Activated CD8-positive, alpha-beta memory T cell treated with anti-CD3 and anti-CD28 coated beads, Interleukin-2, amount 50 U/mL, for 4 hours (primary cell): Measurements from ENCODE around the gene BMPR2.
"Not testable (repeated sequence)": the region's sequence is repeated elsewhere in the genome, so short reads cannot be mapped to it uniquely, and the experiment has no call there.

Source experiments
- DNase-seq: peaks from one replicate; pipeline ENCODE4 v3.0.0-alpha.2; 2020

Gene BMPR2

DNA sequence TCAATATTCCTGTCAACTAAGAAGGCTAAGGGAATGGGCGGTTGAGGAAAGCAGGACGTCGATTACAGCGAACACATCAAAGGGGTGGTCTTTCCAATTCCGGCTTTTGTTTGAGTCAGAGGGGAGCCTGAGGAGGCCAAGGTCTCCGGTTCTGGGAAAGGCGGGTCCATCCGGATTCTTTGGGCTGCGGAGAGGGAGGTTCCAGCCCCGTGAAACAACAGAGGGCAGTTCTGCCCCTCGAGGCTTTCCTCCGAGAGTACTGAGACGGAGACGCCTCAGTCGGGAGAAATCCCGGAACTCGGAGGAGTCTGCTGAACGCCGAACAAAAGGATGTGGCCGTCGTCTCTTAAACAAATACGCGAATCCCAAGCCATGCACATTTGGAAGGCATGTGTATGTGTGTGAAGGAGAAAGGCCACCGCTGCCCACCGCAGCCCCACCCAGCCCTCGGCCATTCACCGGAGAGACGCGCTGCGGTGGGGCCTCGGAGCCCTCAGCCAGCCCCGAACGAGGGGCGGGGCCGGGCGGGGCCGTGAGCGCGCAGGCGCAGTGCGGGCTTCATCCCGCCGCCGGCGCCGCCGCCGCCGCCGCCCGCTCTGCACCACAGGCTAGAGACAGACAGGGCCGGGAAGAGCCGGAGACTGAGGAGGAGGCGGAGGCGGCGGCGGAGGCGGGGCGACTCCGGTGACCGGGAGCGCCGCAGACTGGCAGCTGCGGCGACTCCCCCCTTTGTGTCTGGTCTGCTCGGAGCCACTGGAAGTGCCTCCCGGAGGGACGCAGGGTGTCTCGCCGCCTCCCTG is at the start of gene BMPR2:
Gene BMPR2 (plus strand): TSS at position 719 of the 800 bp plus-strand sequence. CDS start 1,148 bp downstream, outside the sequence.
- peak; percentile 82 for DNase-seq

DNA sequence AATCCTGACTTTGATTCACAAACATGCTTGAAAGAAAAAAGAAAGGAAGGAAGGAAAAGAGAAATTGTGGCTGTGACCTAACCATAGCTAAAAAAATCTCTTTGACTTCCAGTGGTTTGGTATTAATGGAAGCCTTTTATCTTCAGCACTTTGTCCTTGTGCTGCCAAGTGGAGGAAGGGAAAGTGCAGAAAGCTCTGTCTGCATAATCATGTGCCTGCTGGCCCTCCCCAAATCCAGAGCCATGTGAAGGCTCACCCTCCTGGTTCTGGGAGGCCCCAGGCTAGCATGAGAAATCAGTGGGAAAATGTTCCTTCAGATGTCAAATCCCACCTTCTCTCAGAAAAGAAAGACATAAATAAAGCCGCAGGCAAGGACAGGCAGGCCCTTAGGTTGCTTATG is 48.3 kb upstream of the BMPR2 start:
- no peak for DNase-seq

DNA sequence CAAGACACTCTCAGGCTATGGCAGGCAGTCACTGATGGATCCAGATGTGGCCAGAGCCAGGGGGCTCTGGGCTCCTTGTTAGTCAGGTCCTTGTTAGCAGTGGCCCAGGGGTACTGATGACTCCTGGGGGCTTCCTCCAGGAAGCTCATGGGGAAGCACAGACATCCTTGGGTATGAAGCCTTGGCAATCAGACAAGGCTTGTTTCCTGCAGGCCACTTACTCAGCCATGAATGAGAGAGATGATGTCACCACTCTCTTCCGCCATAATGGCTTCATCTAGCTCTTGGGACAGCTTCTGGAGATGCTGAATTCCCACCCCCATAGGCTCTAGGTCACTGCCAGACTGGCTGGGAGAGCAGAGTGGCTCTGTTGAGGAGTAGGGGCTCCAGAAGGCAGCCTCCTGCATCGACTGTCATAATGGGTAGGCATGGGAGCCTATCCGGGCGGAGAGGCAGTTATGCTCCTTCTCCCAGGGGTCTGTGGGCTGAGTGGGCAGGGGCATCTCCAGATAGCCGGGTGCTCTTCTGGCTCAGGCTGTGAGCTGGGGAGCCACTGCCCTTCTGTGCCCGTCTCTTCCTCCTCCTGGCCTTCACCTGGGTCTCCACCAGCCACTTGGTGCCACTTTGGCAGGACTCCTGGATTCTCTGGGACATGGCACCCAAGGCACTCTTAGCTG is 40.2 kb upstream of the BMPR2 start:
- no peak for DNase-seq

DNA sequence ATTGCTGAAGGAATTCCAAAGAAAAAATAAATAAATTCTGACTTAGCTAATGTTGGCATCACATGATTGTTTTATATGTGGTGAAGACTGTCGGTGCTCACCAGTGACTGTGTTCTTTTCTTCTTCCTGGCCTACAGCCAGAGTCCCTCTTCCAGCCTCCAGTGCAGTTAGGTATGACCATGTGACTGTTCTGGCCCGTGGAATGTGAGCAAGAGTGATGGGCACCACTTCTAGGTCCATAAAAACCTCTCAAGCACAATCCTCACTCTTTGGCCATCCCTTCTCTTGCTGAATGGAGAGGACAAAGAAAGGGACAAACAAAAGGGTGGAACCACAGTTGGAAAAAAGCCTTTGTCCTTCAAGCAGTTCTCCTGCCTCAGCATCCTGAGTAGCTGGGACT is 39.0 kb upstream of the BMPR2 start:
- DNase-seq: no peak

DNA sequence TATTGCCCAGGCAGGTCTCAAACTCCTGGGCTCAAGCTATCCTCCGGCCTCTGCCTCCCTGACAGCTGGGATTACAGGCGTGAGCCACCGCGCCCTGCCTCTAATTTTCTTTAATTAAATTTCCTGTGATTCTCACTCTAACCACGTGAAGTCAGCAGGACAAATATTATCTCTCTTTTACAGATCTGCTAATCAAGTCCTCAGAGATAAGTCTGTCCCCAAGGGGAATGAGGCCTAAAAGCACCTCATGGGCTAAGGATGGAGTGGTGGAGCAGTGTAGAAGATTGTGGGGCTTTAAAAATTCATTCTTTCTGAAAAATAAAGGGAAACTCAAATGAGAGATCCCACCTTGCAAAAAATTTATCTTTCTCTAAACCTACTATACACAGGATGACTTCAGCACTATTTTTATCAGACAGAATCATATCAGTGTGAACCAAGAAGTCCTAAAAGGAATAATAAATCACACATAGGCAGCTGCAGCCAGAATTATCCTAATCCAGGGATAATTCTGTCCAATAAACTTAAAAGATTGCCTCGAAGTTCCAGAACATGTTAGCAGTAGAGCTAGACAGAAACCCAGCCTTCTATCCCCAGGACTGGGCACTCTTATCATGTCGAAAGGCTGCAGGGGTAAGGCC is 38.3 kb upstream of the BMPR2 start:
- no peak for DNase-seq

DNA sequence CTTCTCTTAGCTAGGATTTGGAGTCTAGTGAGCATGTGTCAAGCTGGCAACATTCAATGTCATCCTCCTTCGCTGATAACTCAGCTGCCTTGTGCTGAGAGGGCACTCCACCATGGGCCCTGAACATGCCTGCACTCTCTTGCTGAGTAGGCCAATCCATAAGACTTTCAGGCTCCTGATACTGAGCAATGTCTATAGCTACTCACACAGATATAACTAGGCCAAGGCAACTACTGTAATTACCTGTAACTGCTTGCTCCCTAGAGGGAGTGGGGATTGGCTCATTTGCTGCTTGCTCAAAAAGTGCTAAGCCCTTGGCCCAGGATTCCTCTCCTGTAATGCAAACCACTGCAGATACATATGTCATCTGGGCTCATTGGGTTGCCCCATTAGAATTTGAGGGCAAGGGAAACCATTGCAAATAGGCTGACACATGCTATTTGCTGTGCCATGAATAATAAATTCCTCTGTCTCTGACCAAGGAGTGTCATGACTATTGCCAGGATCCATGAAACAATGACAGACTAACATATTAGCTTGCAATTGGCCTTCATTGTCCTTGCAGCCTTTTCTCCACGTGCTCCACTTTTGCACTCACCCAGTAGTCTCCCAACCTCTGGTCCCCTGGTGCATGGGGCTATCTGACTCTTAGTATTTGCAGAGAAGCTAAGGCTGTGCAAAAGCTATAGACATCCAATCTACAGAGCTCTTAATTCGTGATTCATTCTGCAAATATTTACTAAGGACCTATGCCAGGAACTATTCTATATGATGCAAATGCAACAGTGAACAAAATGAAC is 36.9 kb upstream of the BMPR2 start:
- DNase-seq: no peak

DNA sequence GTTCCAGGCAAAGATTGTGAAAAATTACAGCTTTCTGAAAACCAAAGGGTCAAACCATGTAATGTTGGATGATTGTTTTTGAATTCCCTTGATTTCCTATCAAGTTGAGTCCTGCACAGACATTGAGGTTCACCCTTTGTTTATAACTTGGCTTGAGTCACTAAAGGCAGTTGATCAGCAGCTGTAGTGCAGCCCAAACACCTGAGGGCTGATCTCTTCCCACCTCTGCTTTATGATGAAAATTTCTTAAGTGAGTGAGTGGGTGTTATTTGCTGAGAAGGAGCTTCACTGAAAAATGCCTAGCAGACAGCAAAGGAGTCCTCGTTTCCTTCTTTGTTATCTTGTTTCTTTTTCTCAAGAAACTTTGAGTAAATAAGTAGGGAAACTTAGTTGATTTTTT is 31.9 kb upstream of the BMPR2 start:
- no peak for DNase-seq

DNA sequence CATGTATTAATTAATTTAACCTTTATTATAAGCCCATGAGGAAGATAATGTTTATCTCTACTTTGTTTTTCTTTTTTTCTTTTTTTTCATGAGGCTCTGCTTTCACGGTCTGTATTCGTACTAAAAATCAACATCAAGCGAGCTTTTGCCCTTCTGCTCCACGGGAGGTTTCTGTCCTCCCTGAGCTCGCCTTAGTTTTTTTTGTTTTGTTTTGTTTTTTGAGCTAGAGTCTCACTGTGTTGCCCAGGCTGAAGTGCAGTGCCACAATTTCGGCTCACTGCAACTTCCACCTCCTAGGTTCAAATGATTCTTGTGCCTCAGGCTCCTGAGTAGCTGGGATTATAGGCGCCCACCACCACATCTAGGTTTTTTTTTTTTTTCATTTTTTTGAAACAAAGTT is 29.9 kb upstream of the BMPR2 start:
- DNase-seq: no peak

DNA sequence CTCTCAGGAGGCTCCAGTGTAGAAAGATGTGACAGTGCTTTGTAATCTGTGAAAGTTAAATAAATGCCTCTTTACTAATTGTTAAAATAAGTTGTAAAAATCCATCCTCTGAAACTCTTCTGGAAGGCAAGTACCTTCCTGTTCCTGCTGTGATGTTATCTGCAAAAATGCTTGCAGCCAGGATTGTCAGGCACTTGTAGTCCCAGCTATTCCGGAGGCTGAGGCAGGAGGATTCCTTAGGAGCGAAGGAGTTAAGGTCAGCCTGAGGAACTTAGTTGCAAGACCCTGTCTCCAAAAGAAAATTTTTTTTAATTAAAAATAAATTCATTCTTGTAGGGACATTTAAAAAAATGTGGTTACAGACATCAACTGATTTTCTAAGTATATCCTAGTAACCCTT is 22.7 kb upstream of the BMPR2 start:
- DNase-seq: no peak

DNA sequence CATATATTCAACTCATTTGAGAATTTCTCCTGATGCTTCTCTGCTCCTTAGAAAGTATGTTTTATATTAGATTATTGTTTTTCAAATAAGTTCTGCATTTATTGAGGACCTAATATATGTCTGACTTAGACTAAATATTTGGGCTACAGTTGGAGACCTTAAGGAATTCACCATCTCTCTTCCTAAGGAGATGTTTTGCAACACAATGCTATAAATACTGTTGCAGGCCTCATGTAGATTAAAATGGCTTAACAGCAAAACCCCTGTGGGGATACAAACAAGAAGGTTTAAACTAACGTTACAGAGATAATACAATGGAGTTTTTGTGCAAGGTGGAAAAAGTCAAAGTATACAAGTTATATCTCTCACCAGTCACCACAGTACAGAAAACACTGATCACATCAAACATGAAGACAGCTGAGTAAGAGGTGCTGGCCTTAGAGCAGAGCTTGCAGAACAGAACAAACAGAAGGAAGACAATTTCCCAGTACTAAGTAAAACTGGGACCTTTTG is 20.1 kb upstream of the BMPR2 start:
- DNase-seq: no peak

DNA sequence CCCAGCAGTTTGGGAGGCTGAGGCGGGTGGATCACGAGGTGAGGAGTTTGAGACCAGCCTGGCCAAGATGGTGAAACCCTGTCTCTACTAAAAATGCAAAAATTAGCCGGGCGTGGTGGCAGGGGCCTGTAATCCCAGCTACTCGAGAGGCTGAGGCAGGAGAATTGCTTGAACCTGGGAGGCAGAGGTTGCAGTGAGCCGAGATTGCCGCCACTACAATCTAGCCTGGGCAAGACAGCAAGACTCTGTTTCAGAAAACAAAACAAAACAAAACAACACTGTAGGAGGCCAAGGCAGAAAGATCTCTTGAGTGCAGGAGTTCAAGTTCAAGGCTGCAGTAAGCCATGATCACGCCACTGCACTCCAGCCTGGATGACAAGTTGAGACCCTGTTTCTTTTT is 17.2 kb upstream of the BMPR2 start:
- not testable (repeated sequence) for DNase-seq

DNA sequence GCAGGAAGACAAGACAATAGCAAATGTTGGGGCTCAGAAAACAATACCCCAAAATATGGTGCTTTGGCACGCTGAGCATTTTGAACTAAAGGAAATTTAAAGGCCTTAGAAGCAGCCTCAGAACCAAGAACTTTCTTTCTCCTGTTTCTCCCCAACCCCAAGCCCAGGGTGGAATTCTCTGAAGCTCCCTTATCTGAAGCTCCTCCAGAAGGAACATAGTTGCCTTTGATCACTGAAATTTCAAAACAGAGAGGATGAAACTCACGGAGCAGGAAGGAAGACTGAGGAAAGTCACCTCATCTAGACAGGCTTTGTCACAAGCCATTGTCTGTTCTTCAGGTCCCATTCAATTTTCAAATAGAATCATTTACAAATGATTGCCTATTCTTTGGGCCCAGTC is 15.5 kb upstream of the BMPR2 start:
- DNase-seq: no peak

DNA sequence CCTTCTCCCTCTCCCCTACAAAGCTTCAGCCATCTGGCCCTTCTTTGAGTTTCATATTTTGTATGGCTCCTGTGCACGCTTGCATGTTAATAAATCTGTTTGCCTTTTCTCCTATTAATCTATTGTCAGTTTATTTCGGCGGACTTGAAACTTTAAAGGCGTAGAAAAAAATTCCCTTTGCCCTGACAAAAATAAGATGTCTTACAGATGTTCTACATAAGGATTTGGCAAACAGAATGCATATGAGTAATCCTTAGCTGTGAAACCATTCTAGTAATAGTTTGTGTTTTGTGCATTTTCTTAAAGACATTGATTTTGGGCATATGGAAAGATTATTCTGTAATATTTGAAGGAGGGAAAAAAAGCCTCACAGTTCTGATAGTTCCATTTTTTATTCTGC is 15.0 kb upstream of the BMPR2 start:
- no peak for DNase-seq

DNA sequence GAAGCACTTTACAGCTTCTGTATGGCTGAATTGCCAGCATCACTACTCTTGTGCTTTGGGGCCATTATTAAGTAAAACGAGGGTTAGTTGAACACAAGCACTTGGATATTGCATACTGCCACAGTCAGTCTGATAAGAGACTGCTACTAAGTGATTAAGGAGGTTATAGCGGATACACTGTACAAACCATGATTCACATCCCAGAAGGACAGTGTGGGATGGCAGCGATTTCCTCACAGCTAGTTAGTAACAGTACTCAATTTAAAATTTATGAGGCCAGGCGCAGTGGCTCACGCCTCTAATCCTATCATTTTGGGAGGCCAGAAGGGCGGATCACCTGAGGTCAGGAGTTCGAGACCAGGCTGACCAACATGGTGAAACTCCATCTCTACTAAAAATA is 2.6 kb upstream of the BMPR2 start:
- no peak for DNase-seq

DNA sequence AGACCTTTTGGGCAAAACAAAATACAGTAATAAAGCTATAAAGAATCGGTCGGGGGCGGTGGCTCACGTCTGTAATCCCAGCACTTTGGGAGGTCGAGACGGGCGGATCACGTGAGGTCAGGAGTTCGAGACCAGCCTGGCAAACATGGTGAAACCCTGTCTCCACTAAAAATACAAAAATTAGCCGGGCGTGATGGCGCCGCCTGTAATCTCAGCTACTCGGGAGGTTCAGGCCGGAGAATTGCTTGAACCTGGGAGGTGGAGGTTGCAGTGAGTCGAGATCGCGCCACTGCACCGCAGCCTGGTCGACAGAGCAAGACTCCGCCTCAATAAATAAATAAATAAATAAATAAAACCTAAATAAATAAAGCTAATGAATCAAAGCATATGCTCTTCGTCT is 1.7 kb upstream of the BMPR2 start:
- not testable (repeated sequence) for DNase-seq

DNA sequence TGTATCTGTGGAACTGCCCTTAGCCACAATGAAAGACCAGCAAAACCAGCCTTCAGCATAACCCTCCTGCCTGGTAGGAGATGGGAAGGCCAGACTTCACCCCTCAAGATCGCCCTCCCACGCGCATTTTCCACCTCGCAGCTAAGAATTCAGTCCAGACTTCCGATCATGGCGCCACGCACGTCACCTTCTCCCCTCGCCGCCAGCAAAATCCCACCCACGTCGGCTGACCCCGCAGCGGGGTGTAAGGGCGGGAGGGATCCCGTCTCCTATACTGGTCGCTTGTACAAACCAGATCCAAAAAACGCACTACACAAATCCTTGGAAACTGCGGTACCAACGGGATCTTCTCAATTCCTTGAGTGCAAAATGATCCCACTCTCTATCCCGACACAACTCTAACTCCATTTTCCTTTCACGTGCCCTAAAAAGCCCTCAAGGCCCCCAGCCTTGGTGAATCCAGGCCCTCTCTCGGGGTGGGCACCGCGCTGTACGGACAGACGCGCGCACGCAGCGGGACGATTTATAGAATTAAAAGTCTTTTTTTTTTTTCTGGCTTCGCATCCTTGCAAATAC is 1.0 kb upstream of the BMPR2 start:
- DNase-seq: peak; percentile 46

DNA sequence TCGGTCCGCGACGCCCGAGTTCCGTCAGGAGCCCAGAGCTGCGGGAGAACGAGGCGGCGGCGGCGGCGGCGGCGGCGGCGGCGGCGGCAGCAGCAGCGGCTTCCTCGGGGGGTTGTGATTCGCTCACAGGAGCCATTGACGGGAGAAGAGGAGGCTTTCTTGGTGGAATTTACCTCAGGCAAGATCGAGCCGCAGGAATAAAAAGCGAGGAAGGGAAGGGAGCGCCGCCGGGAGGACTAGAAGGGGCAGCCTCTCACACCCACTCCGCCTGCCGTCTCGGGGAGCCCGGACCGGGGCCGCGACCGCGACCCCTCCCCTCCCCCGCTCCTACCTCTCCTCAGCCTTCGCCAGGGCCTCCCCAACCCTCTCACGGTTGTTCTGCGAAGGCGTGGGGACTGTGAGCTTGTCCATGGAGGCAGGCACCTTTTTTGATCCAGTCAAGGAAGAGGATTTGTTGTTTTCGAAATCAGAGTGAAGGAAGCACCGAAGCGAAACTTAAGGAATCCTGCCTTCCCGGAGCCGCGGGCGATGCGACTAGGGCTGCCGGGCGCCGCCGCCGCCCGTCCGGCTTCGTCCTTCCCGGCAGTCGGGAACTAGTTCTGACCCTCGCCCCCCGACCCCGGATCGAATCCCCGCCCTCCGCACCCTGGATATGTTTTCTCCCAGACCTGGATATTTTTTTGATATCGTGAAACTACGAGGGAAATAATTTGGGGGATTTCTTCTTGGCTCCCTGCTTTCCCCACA is 506 bp downstream of the BMPR2 start:
- DNase-seq: peak; percentile 38

DNA sequence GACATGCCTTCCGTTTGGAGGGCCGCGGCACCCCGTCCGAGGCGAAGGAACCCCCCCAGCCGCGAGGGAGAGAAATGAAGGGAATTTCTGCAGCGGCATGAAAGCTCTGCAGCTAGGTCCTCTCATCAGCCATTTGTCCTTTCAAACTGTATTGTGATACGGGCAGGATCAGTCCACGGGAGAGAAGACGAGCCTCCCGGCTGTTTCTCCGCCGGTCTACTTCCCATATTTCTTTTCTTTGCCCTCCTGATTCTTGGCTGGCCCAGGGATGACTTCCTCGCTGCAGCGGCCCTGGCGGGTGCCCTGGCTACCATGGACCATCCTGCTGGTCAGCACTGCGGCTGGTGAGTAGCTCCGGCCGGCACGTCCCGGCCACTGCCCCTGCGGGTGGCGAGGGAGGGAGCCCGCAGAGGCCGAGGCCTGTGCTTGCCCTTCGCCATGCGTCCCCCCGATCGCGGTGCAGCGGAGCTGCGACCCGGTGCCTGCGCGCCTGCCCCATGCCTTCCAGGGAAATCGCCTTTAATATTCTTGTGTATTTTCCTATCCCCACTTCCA is 1.2 kb downstream of the BMPR2 start:
- peak; percentile 15 for DNase-seq

DNA sequence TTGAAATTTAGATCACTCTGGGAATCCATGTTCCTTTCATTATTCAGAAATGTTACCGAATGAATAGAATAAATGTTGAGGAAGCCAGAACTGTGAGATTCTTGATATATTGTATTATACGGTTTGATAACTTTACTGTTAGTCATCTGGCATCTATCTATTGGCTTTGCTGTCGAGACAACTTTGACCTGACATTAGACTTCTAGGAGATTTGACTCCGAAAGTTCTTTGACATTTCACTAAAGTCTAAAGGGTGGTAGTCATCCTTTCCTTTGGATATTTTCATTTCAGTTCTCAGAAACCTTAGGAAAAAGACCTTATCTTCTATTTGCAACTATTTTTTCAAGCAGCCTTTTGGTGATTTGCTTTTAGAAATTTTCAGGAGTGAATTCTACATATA is 1.9 kb downstream of the BMPR2 start:
- DNase-seq: no peak

DNA sequence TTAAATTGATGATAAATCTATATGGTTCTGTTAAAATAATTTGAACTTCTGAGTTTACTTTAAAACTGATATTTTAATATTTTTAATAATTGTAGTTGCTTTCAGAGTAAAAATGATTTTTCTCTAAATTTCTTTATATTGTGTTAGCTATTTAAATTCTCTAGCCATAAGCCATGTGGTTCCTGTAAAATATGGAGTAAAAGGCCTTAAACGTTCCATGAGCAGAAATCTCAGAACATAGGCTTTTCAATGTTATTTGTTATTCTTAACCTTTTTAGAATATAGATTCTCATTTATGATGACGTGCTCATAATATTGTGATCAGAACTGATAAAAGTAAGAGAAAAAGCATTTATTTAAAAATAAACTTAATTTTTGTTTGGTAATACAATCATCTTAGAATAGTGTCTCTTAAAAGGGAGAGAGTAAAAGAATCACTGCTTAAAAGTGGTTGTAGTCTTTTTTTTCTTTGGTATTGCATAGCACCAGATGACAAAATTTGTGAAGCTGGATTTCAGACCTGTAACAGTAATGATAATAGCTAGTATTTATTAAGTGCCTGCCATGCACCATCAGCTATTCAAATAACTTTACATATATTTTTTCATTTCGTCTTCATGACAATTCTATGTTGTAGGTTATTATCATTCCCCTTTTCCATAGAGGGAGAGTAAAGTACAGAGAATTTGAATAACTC is 2.7 kb downstream of the BMPR2 start:
- DNase-seq: no peak

DNA sequence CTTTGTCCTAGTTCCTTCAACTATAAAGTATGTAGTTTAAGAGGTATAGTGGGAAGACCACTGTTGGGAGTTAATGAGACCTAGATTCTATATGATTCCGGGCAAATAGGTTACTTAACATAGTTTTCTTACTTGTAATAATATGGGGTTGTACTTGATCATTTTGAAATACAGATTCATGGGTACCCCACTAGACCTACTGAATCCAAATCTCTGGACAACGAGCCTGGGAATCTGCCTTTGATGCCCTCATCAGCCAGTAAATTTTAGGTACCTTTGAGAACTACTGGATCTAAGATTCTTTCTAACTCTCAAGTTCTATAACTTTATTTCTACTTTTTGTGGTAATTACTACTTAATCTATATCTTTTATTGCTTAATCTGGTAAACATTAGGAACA is 6.6 kb downstream of the BMPR2 start:
- DNase-seq: no peak
